Naive thymus-derived CD8-positive, alpha-beta T cell (primary cell): ENCODE data around the gene RIMBP2. TPM values are rescaled to one million over a fixed set of nuclear protein-coding genes. Genes with fewer than 3 reads are reported as not detected.

Source experiments
- ATAC-seq, 2 donors: fragments of 150-1000 bp; cut with Tn5 transposase in 1 of 2; sonication (Bioruptor Pico), chemical (Tn5 transposase) in 1 of 2; 1 replicate in 1 of 2; 2 replicates in 1 of 2; pipeline ENCODE4 v1.10.0; 2021; ENCODE audit warnings: mild to moderate bottlenecking in 2 of 2, moderate library complexity in 2 of 2
- POLR2A ChIA-PET: fragments of 350-600 bp; sonication (Branson Sonifier 250); formaldehyde crosslinking; loops from one replicate; lab custom pipeline; 2021; ENCODE audit warnings: antibody characterized with exemption; lab: Charles Lee
- DNase-seq, 10 donors: peaks; one replicate each; pipeline versions ENCODE4 v3.0.0 to v3.0.0-alpha.2; 2020 to 2022
- H3K27ac Mint-ChIP-seq, 10 donors: one replicate each; pipeline ENCODE4 v1.8.0; 2020 to 2022; ENCODE audit warnings: mild to moderate bottlenecking in 10 of 10, mixed read lengths in 10 of 10, moderate library complexity in 4 of 10, inconsistent platforms in 1 of 10
- H3K27me3 Mint-ChIP-seq, 5 donors: one replicate each; pipeline ENCODE4 v1.8.0; 2021 to 2022; ENCODE audit warnings: mixed read lengths in 5 of 5
- H3K36me3 Mint-ChIP-seq, 3 donors: one replicate each; pipeline ENCODE4 v1.8.0; 2020 to 2022; ENCODE audit warnings: mixed read lengths in 3 of 3, mild to moderate bottlenecking in 2 of 3, inconsistent platforms in 1 of 3
- H3K4me1 Mint-ChIP-seq, 4 donors: one replicate each; pipeline ENCODE4 v1.8.0; 2021 to 2022; ENCODE audit warnings: mixed read lengths in 4 of 4
- H3K4me3 Mint-ChIP-seq, 10 donors: one replicate each; pipeline ENCODE4 v1.8.0; 2020 to 2022; ENCODE audit warnings: mild to moderate bottlenecking in 10 of 10, mixed read lengths in 10 of 10, moderate library complexity in 6 of 10, inconsistent platforms in 1 of 10
- H3K9me3 Mint-ChIP-seq, 9 donors: one replicate each; pipeline ENCODE4 v1.8.0; 2020 to 2022; ENCODE audit warnings: mixed read lengths in 9 of 9, mild to moderate bottlenecking in 3 of 9, inconsistent platforms in 1 of 9, moderate library complexity in 1 of 9
- polyA plus RNA-seq, 3 donors: library from polyadenylated mRNA; unstranded; fragments of 300-500 nt; fragmentation: Illumina TruSeq; gene quantifications; one replicate each; pipeline ENCODE4 v1.2.3, GENCODE V29; 2021
- total RNA-seq, 8 experiments: library from RNA in 2 of 8; stranded (reverse) in 2 of 8; gene quantifications; one replicate each; pipeline ENCODE4 v1.2.3 and lab custom pipeline; 2021 to 2026

Gene RIMBP2
- total and polyA plus RNA-seq, 5 experiments from 2014 or later = not detected

DNA sequence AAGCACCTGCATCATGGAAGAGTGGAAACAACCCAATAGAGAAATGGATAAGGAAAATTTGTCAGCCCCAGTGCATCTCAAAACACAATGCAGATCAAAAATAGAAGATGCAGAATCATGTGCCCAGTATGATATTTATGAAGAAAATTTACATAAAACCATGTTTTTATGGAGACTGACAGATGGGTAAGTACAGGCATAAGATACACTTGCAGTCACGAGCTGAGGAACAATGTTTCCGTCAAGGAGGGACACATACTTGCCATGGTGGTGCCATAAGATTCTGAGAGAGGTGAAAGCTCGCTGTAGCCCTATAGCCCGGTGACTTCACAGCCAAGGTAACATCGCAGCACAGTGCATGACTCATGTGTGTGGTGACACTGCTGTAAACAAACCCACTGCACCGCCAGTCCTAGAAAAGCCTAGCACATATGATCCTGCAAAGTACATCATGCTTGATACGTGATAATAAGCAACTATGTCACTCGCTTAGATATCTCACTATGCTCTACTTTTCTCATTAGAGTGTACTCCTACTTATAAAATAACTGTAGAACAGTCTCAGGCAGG is 112.6 kb downstream of the RIMBP2 start:
- Mint-ChIP-seq H3K4me1 (no peaks in the 10 kb centered on the region), H3K4me3 (no peak overlapping the region), H3K27me3 (peaks cover 0 to 7% (median 1%) of the 10 kb centered on the region in 5 donors), H3K27ac (no peak overlapping the region), H3K36me3 (no peaks in the 10 kb centered on the region), H3K9me3 (peaks cover 0 to 8% (median 0%) of the 10 kb centered on the region in 9 donors)
- DNase-seq = no peak
- POLR2A ChIA-PET = no interaction called here
- no peak for ATAC-seq

DNA sequence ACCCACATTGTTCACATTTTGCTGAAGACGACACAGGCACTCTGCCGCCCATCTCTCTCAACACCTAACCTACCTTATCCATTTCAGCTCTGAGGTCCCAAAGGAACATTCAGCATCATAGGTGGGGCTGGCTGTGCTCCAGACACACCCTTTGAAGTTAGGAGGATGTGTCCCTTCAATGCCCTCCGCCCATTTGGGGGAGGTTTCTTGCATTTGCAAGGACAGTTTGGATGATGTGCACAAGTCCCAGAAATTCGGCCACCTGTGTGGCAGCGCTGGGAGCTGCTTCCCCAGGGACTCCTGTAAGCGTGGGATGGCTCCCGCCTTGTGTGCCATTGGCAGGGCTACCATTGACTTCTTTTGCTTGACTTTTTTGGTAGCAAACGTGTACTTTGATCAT is 113.8 kb downstream of the RIMBP2 start:
- peaks cover 0 to 7% (median 1%) of the 10 kb centered on the region in 5 donors for H3K27me3 Mint-ChIP-seq
- H3K4me3 Mint-ChIP-seq = no peak overlapping the region
- ATAC-seq (no peak), DNase-seq (no peak)
- no peaks in the 10 kb centered on the region for H3K4me1 Mint-ChIP-seq
- peaks cover 0 to 8% (median 0%) of the 10 kb centered on the region in 3 donors for H3K36me3 Mint-ChIP-seq
- POLR2A ChIA-PET = no interaction called here
- H3K27ac Mint-ChIP-seq = no peak overlapping the region
- peaks cover 4 to 16% (median 8%) of the 10 kb centered on the region in 9 donors for H3K9me3 Mint-ChIP-seq

DNA sequence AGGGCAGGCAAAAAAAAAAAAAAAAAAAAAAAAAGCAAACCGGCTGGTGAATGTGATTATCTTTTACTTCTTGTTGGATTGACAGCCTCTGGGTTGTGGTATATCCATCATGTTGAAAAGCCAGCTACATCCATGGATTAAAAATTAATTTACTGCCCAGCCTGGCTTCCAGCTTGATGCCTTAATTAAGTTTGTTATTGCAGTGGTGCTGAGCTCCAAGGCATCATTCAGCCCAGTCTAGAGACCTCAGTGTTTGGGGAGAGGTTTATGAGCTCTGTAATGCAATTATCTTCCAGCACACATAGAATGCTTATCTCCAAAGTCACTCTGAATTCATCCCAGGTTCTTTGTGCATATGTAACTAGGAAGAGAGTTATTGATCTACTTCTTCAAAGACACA is 114.8 kb downstream of the RIMBP2 start:
- no peak for ATAC-seq
- no peak for DNase-seq
- POLR2A ChIA-PET = no interaction called here
- H3K27me3 Mint-ChIP-seq = peaks cover 0 to 7% (median 1%) of the 10 kb centered on the region in 5 donors
- peaks cover 0 to 8% (median 0%) of the 10 kb centered on the region in 3 donors for H3K36me3 Mint-ChIP-seq
- no peaks in the 10 kb centered on the region for H3K4me1 Mint-ChIP-seq
- peaks cover 4 to 20% (median 10%) of the 10 kb centered on the region in 9 donors for H3K9me3 Mint-ChIP-seq
- no peak overlapping the region for H3K4me3 Mint-ChIP-seq
- no peak overlapping the region for H3K27ac Mint-ChIP-seq

DNA sequence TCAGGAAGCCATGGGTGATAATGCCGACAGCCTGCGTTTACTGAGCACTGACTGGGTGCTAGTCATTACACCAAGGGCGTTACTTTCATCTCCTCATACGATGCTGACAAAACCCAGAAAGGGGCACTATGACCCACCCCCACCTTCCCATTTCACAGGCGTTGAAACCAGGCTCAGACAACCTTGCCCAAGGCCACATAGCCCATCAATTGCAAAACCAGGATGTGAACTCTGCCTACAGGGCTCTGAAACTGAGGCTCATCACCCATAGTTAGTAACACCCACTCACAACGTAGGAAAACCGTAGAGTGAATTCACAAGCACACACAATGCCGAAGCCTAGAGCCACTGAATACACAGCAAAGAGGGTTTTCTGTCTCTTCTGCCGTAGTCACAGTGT is 119.9 kb downstream of the RIMBP2 start:
- H3K36me3 Mint-ChIP-seq = peaks cover 0 to 8% (median 0%) of the 10 kb centered on the region in 3 donors
- peaks cover 0 to 13% (median 5%) of the 10 kb centered on the region in 5 donors for H3K27me3 Mint-ChIP-seq
- peaks cover 6 to 23% (median 10%) of the 10 kb centered on the region in 9 donors for H3K9me3 Mint-ChIP-seq
- no peak for ATAC-seq
- H3K27ac Mint-ChIP-seq = no peak overlapping the region
- no peak overlapping the region for H3K4me3 Mint-ChIP-seq
- DNase-seq = no peak
- H3K4me1 Mint-ChIP-seq = no peaks in the 10 kb centered on the region
- POLR2A ChIA-PET = no interaction called here

DNA sequence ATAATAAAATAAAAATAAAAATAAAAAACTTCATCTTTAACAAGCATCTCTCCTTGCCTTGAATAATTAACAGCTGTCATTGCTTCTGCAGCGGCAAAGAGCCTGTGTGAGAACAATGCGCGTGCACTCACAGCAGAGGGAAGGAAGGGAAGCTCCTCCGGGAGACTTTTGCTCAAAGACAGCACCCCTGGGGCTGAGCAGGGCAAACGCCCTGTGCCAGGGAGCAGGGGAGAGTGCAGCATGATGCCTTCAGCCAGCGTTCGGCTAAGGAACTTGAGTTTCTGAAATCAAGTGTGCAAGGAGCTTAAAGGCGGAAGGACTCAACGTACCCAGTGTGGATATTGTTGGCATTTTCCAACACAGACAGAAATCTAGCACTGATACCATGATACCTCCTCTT is 120.5 kb downstream of the RIMBP2 start:
- ATAC-seq (no peak), DNase-seq (no peak)
- Mint-ChIP-seq H3K4me3 (no peak overlapping the region), H3K36me3 (peaks cover 0 to 8% (median 0%) of the 10 kb centered on the region in 3 donors), H3K27ac (no peak overlapping the region), H3K9me3 (peaks cover 6 to 20% (median 10%) of the 10 kb centered on the region in 9 donors), H3K27me3 (peaks cover 0 to 14% (median 3%) of the 10 kb centered on the region in 5 donors), H3K4me1 (no peaks in the 10 kb centered on the region)
- POLR2A ChIA-PET = no interaction called here

DNA sequence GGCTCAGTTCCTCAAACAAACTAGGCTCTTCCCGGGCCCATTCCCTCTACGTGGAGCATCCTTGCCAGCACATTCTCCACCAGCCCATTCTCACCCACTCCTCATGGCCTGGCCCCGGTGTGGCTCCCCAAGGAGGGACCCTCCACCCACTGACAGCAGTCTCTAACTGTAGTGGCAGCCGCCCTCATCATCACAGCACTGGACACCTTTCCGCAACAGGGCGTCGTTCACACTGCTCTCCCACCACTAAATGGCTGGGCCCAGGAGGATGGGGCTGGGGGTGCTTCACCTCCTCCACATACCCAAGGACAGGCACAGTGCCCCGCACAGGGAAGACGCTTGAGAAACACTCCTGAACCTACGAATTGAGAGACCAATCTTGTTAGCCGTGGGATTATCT is 123.0 kb downstream of the RIMBP2 start:
- ATAC-seq = no peak
- peaks cover 4 to 17% (median 9%) of the 10 kb centered on the region in 9 donors for H3K9me3 Mint-ChIP-seq
- H3K36me3 Mint-ChIP-seq = peaks cover 0 to 12% (median 0%) of the 10 kb centered on the region in 3 donors
- H3K4me3 Mint-ChIP-seq = no peak overlapping the region
- no peak for DNase-seq
- POLR2A ChIA-PET = no interaction called here
- no peaks in the 10 kb centered on the region for H3K4me1 Mint-ChIP-seq
- H3K27me3 Mint-ChIP-seq = peaks cover 2 to 21% (median 14%) of the 10 kb centered on the region in 5 donors
- no peak overlapping the region for H3K27ac Mint-ChIP-seq

DNA sequence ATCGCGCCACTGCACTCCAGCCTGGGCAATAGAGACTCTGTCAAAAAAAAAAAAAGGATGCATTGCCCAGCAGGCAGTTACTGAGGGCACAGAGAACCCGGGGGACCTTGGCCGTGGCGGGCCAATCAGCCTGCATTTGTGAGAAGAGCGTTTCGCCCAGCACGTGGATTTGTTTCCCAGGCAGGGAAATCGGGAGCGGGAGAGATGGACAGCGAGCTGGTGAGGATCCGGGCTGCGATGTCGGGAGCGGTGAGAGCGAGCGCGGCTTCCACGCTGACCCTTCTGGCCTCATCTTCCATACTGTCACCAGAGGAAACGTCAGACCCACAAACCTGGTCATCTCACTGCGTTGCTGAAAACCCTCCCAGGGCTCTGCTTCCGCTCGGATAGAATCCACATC is 123.5 kb downstream of the RIMBP2 start:
- no peak for ATAC-seq
- H3K27ac Mint-ChIP-seq = no peak overlapping the region
- H3K36me3 Mint-ChIP-seq = peaks cover 0 to 11% (median 2%) of the 10 kb centered on the region in 3 donors
- POLR2A ChIA-PET = no interaction called here
- no peak for DNase-seq
- H3K4me1 Mint-ChIP-seq = no peaks in the 10 kb centered on the region
- H3K9me3 Mint-ChIP-seq = peaks cover 1 to 13% (median 10%) of the 10 kb centered on the region in 9 donors
- H3K4me3 Mint-ChIP-seq = no peak overlapping the region
- peaks cover 2 to 25% (median 18%) of the 10 kb centered on the region in 5 donors for H3K27me3 Mint-ChIP-seq

DNA sequence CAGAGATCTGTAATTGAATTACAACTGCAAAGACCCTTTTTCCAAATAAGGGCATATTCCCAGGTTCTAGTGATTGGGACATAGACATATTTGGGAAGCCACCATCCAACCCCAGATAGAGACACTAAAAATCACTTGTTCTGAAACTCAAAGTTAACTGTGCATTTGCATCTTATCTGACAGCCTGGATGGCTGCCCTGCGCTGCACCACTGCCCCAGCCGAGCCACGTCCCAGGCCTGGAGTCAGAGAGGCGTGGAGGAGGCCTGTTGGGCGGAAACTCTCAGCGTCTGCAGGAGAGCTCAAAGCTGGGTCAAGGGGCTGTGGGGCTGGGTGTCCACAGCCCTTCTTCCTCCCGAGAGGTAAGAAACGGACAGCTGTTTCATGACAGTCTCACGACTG is 124.4 kb downstream of the RIMBP2 start:
- H3K4me1 Mint-ChIP-seq = no peaks in the 10 kb centered on the region
- H3K27me3 Mint-ChIP-seq = peaks cover 2 to 25% (median 18%) of the 10 kb centered on the region in 5 donors
- no peak for ATAC-seq
- H3K4me3 Mint-ChIP-seq = no peak overlapping the region
- POLR2A ChIA-PET = no interaction called here
- no peak overlapping the region for H3K27ac Mint-ChIP-seq
- DNase-seq = no peak
- peaks cover 0 to 7% (median 2%) of the 10 kb centered on the region in 3 donors for H3K36me3 Mint-ChIP-seq
- H3K9me3 Mint-ChIP-seq = peaks cover 0 to 9% (median 4%) of the 10 kb centered on the region in 9 donors

DNA sequence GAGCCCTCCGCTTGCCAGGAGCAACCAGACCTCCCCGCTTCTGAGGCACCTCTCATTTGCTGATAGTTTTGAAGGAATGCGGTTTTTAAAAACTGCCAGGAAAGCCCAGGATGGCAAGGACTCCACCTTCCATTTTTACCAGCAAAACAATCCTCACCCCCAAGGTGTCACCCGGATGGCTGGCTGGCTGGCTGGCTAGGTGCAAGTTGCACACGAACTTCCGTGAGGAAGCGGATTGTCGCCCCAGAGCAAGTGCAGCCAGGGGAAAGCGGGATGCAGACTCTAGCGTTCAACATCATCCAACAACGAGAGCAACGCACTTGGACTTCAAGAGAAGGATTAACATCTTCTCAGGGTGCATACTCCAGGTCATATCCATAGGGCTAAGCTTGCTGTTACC is 125.4 kb downstream of the RIMBP2 start:
- POLR2A ChIA-PET = no interaction called here
- H3K27me3 Mint-ChIP-seq = peaks cover 2 to 25% (median 18%) of the 10 kb centered on the region in 5 donors
- no peaks in the 10 kb centered on the region for H3K4me1 Mint-ChIP-seq
- DNase-seq (no peak), ATAC-seq (no peak)
- peaks cover 0 to 14% (median 0%) of the 10 kb centered on the region in 9 donors for H3K9me3 Mint-ChIP-seq
- H3K27ac Mint-ChIP-seq = no peak overlapping the region
- peaks cover 0 to 7% (median 2%) of the 10 kb centered on the region in 3 donors for H3K36me3 Mint-ChIP-seq
- no peak overlapping the region for H3K4me3 Mint-ChIP-seq

DNA sequence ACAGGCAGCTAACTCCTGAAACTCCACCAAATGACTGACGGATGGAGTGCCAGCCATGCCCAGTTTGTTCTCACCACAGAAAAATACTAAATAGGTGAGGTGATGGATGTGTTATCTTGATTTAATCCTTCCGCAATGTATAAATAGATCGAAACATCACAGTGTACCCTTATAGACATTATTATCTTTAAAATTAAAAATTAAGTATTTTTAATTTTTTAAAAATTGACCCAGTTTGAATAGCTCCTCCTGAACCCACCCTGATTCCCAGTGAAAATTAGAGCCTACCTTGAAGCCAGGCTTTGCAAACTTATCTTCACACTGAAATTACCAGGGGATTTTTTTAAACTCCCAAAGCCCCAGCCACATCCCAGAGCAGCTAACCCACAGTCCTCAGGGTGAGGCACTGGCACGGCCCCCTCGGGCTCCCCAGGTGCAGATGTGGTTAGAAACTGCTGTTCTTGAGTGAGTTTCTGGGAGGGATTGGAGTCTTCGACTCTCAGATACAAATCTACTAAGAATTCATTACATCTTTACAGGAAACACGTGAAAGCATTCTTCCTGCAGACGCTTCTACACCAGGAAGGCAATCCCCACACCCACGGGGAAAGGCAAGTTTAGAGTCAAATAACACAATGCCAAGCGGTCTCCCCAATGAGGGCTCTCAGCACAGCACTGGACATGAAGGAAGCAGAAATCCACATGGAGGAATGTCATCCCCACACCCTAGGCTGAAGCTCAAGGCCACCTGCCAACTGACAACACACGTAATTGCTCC is 126.4 kb downstream of the RIMBP2 start:
- peaks cover 0 to 7% (median 2%) of the 10 kb centered on the region in 3 donors for H3K36me3 Mint-ChIP-seq
- peaks cover 2 to 25% (median 18%) of the 10 kb centered on the region in 5 donors for H3K27me3 Mint-ChIP-seq
- H3K9me3 Mint-ChIP-seq = peaks cover 0 to 16% (median 0%) of the 10 kb centered on the region in 9 donors
- H3K4me1 Mint-ChIP-seq = no peaks in the 10 kb centered on the region
- ATAC-seq (no peak), DNase-seq (no peak)
- POLR2A ChIA-PET = no interaction called here
- no peak overlapping the region for H3K4me3 Mint-ChIP-seq
- no peak overlapping the region for H3K27ac Mint-ChIP-seq

DNA sequence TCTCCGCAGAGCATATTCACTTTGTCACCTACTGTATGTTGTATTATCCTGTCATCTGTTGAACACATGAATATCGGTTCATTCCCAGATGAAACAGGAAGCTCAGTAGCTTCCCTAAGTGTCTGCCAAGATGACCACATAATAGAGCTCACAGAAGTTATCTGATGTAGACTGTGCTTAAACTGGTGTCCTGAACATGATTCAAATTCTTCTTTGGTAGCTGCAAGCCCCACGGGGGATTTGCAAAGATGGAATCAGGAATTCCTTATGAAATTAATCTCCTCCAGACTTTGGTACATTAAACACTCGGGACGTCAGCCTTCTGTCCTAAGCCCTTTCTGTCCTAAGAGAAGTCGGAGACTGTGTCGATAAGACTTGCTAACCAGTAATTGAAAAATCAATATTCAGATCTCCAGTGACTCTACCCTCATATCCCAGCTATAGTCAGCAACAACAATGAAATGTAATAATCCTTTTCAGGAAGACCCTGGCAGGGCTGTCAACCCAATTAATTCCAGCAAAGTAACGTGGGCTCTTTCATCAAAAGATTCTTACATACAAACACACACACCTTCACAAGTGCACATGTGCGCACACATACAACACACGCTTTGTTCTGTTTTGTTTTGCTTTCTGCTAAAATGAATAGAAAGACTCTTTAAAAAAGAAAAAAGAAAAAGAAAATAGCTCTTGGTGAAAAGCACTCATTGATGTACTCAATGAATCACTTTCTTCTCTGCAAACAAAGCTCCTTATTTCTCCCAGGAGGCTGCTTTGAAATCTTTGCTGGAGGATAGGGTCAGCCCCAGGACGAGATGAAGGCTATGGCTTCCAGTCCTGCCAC is 127.2 kb downstream of the RIMBP2 start:
- DNase-seq (no peak), ATAC-seq (no peak)
- Mint-ChIP-seq H3K4me1 (no peaks in the 10 kb centered on the region), H3K9me3 (peaks cover 0 to 16% (median 0%) of the 10 kb centered on the region in 9 donors), H3K36me3 (peaks cover 0 to 7% (median 2%) of the 10 kb centered on the region in 3 donors), H3K27ac (no peak overlapping the region), H3K27me3 (peaks cover 2 to 21% (median 18%) of the 10 kb centered on the region in 5 donors), H3K4me3 (no peak overlapping the region)
- POLR2A ChIA-PET = no interaction called here

DNA sequence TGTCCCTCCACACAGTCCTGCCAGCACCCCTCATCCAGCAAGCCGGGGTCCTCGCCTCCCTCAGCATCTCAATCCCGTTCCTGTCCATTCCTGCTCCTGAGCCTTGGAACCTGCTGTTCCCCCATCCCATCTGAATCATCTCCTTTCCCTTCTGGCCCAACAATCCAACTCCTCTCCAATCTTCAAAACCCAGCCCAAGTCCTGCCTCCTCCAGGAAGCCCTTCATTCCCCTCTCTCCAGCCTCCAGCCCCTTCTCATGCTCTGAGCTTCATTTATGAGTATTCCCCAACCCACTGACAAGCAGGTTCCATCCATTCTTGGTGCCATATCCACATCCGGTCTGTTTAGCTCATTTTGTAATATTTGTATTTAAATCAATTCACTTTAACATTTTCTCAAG is 128.1 kb downstream of the RIMBP2 start:
- H3K4me1 Mint-ChIP-seq = no peaks in the 10 kb centered on the region
- peaks cover 0 to 16% (median 0%) of the 10 kb centered on the region in 9 donors for H3K9me3 Mint-ChIP-seq
- ATAC-seq (no peak), DNase-seq (no peak)
- peaks cover 0 to 19% (median 13%) of the 10 kb centered on the region in 5 donors for H3K27me3 Mint-ChIP-seq
- H3K36me3 Mint-ChIP-seq = peaks cover 0 to 7% (median 2%) of the 10 kb centered on the region in 3 donors
- H3K27ac Mint-ChIP-seq = no peak overlapping the region
- POLR2A ChIA-PET = no interaction called here
- H3K4me3 Mint-ChIP-seq = no peak overlapping the region
